B cell (primary cell): ENCODE results near the gene IRX4.

Source experiments
- CTCF ChIP-seq: fragments of 200-600 bp; IDR thresholded peaks from one replicate; pipeline ENCODE4 v1.8.0; 2022; ENCODE audit warnings: antibody characterized with exemption, mild to moderate bottlenecking
- EZH2 ChIP-seq: IDR thresholded peaks from 2 replicates; pipeline ENCODE4 v1.6.1; 2012; ENCODE audit warnings: borderline replicate concordance, low read depth, mild to moderate bottlenecking, moderate library complexity, low read length; ENCODE audit not compliant: insufficient read depth, poor library complexity, severe bottlenecking

GRCh38 chr5:1908931-1909330, 26.2 kb upstream of the IRX4 start:
- TF ChIP-seq CTCF (no peak), EZH2 (no peak)
